Transverse colon (tissue), 4 donors: ENCODE measurements around the gene DDX49. TPM values are rescaled to one million over a fixed set of nuclear protein-coding genes. Genes with fewer than 3 reads are reported as not detected.

ENCODE experiments used
- DNase-seq: peaks from one replicate; pipeline ENCODE4 v3.0.0-alpha.2; 2019
- H3K27ac ChIP-seq, 4 donors: fragments of 200-600 bp; sonication (generic); 2 replicates each; pipeline ENCODE4 v1.5.1; 2016 to 2018; ENCODE audit warnings: inconsistent platforms in 4 of 4
- H3K27me3 ChIP-seq: fragments of 200-600 bp; sonication (generic); 2 replicates; pipeline ENCODE4 v1.5.1; 2017; ENCODE audit warnings: inconsistent platforms
- H3K36me3 ChIP-seq, 4 donors: fragments of 200-600 bp; sonication (generic); 2 replicates each; pipeline ENCODE4 v1.5.1; 2017 to 2019; ENCODE audit warnings: inconsistent platforms in 4 of 4
- H3K4me1 ChIP-seq, 4 donors: fragments of 200-600 bp; sonication (generic); 2 replicates each; pipeline ENCODE4 v1.5.1; 2017 to 2020; ENCODE audit warnings: inconsistent platforms in 4 of 4
- H3K4me3 ChIP-seq, 4 donors: fragments of 200-600 bp; sonication (generic); 1 replicate in 1 of 4; 2 replicates in 3 of 4; pipeline versions ENCODE4 v1.5.1 to v1.6.1; 2017 to 2019; ENCODE audit warnings: inconsistent platforms in 4 of 4
- H3K9me3 ChIP-seq, 2 donors: fragments of 200-600 bp; sonication (generic); 2 replicates each; pipeline ENCODE4 v1.5.1; 2017 to 2019; ENCODE audit warnings: inconsistent platforms in 2 of 2
- EP300 ChIP-seq: sonication (generic); formaldehyde crosslinking; IDR thresholded peaks from one replicate; pipeline ENCODE4 v1.6.1; 2017; ENCODE audit warnings: antibody characterized with exemption, low read depth
- POLR2A ChIP-seq: fragments of 450-650 bp; IDR thresholded peaks from one replicate; pipeline ENCODE4 v1.6.1; 2016; ENCODE audit warnings: antibody characterized with exemption, mild to moderate bottlenecking, moderate library complexity
- POLR2AphosphoS5 ChIP-seq, 3 donors: sonication (generic); formaldehyde crosslinking; IDR thresholded peaks; one replicate each; pipeline ENCODE4 v1.6.1; 2016; ENCODE audit warnings: antibody characterized with exemption in 3 of 3
- WGBS, 2 donors: methylation state at CpG; one replicate each; pipeline ENCODE4 v1.1.5; 2018; ENCODE audit warnings: low coverage in 1 of 2; 5-methylcytosine and 5-hydroxymethylcytosine counted together
- in situ Hi-C, 4 donors: fragments of 200-750 bp; cut with MboI; loops; one replicate each; pipeline versions ENCODE4 v1.15.0 to v1.15.1; 2017; ENCODE audit warnings: low sequenced_read_pairs in 3 of 4, low pct_ligation_motif_present in 1 of 4, low pct_unique_long_range_greater_than_20kb in 1 of 4
- intact Hi-C: fragments of 100-400 bp; cut with DNase I; formaldehyde crosslinking; loops from one replicate; pipeline ENCODE4 v1.15.1; 2023; ENCODE audit warnings: low total_unique reads
- total RNA-seq, 4 donors: library from RNA; depleted of rRNA; stranded (reverse); fragments of >200 nt; gene quantifications; one replicate each; pipeline ENCODE4 v1.1.0, GENCODE V29; 2016
- TF ChIP-seq, protein P1 (sequence below), 5 experiments: fragments of 200-600 bp in 3 of 5; fragments of 450-650 bp in 2 of 5; sonication (generic) in 3 of 5; IDR thresholded peaks; 1 replicate in 2 of 5; 2 replicates in 3 of 5; pipeline ENCODE4 v1.5.1; 2016 to 2017; ENCODE audit warnings: antibody characterized with exemption in 5 of 5, inconsistent platforms in 3 of 5, mild to moderate bottlenecking in 2 of 5, moderate library complexity in 1 of 5

DDX49 gene
- total RNA-seq, 4 donors from 2014 or later = 42.1 to 90.8 (median 50.4) TPM

GRCh38 chr19:18920400-18920799 is 885 bp downstream of the DDX49 start:
- H3K27ac ChIP-seq = peak overlapping the region in 3 of 4 donors; percentile 67 to 99 (median 88)
- intact Hi-C loops (no loop called here), in situ Hi-C loops (no loop called here)
- H3K27me3 ChIP-seq = no peaks in the 10 kb centered on the region
- TF ChIP-seq POLR2A (no peak), POLR2AphosphoS5 (IDR thresholded peaks at IDR 0.05) (no peak), EP300 (no peak)
- TF ChIP-seq, protein P1, sequence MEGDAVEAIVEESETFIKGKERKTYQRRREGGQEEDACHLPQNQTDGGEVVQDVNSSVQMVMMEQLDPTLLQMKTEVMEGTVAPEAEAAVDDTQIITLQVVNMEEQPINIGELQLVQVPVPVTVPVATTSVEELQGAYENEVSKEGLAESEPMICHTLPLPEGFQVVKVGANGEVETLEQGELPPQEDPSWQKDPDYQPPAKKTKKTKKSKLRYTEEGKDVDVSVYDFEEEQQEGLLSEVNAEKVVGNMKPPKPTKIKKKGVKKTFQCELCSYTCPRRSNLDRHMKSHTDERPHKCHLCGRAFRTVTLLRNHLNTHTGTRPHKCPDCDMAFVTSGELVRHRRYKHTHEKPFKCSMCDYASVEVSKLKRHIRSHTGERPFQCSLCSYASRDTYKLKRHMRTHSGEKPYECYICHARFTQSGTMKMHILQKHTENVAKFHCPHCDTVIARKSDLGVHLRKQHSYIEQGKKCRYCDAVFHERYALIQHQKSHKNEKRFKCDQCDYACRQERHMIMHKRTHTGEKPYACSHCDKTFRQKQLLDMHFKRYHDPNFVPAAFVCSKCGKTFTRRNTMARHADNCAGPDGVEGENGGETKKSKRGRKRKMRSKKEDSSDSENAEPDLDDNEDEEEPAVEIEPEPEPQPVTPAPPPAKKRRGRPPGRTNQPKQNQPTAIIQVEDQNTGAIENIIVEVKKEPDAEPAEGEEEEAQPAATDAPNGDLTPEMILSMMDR (IDR thresholded peaks at IDR 0.05) = no peak
- peaks cover 14 to 31% (median 25%) of the 10 kb centered on the region in 4 donors for H3K4me1 ChIP-seq
- no peak for DNase-seq
- peaks cover 0 to 33% (median 11%) of the 10 kb centered on the region in 4 donors for H3K36me3 ChIP-seq
- 39 to 52% methylated on average over 3 to 9 of the region's 9 CpGs for WGBS, 2 donors
- H3K4me3 ChIP-seq = peak overlapping the region in 3 of 4 donors; percentile 77 to 98 (median 82)
- no peaks in the 10 kb centered on the region for H3K9me3 ChIP-seq

DNA sequence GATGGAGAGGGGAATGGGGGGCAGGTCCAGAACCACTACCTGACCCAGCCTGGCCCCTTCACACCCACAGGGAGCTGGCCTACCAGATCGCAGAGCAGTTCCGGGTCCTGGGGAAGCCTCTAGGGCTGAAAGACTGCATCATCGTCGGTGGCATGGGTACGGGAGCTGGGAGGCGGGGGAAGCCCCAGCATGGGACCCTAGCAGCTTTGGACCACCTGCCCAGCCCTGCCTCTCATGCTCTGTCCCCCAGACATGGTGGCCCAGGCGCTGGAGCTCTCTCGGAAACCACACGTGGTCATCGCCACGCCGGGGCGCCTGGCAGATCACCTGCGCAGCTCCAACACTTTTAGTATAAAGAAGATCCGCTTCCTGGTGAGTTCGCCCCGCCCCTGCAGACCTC is 2.1 kb downstream of the DDX49 start:
- no peak for DNase-seq
- in situ Hi-C loops = no loop called here
- Histone ChIP-seq H3K36me3 (peaks cover 0 to 35% (median 14%) of the 10 kb centered on the region in 4 donors), H3K4me1 (peaks cover 14 to 28% (median 24%) of the 10 kb centered on the region in 4 donors), H3K4me3 (no peak overlapping the region), H3K27me3 (no peaks in the 10 kb centered on the region), H3K9me3 (no peaks in the 10 kb centered on the region), H3K27ac (no peak overlapping the region)
- 96 to 97% methylated on average over 14 to 16 of the region's 17 CpGs for WGBS, 2 donors
- TF ChIP-seq EP300 = no peak
- TF ChIP-seq, protein P1 (IDR thresholded peaks at IDR 0.05) = no peak
- TF ChIP-seq POLR2A = no peak
- TF ChIP-seq POLR2AphosphoS5 (IDR thresholded peaks at IDR 0.05) = no peak
- intact Hi-C loops = no loop called here

DNA sequence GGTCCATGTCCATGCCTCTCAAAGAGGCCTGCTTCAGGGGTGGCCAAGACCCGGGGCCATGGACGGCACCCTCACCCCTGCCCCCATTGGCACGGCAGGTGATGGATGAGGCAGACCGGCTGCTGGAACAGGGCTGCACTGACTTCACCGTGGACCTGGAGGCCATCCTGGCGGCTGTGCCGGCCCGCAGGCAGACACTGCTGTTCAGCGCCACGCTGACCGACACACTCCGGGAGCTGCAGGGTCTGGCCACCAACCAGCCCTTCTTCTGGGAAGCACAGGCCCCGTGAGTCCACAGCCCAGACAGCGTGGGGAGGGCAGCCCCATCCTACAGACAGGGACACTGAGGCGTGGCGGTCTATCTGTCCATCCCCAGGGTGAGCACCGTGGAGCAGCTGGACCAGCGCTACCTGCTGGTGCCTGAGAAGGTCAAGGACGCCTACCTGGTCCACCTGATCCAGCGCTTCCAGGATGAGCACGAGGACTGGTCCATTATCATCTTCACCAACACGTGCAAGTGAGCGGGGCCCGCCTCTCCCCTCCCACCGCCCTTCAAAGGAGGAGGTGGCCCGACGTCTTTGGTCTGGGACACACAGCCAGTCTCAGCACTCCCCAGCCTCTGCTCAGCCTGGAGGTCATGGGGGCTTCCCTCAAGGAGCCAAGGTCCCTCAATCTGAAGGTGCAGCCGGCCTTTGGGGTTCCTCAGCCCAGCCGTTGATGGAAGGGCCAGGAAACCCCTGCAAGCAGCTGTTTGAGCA is 2.9 kb downstream of the DDX49 start:
- Histone ChIP-seq H3K27ac (no peak overlapping the region), H3K4me3 (no peak overlapping the region), H3K36me3 (peaks cover 0 to 35% (median 14%) of the 10 kb centered on the region in 4 donors), H3K27me3 (no peaks in the 10 kb centered on the region), H3K9me3 (no peaks in the 10 kb centered on the region), H3K4me1 (peaks cover 13 to 25% (median 22%) of the 10 kb centered on the region in 4 donors)
- intact Hi-C loops = no loop called here
- in situ Hi-C loops = no loop called here
- no peak for DNase-seq
- TF ChIP-seq EP300 = no peak
- TF ChIP-seq, protein P1 (IDR thresholded peaks at IDR 0.05) = no peak
- TF ChIP-seq POLR2A = no peak
- no peak for TF ChIP-seq POLR2AphosphoS5 (IDR thresholded peaks at IDR 0.05)
- WGBS, 2 donors = 91% methylated on average over 28 of the region's 29 CpGs; no CpG with 5 or more reads in 1 of the 2 donors

DNA sequence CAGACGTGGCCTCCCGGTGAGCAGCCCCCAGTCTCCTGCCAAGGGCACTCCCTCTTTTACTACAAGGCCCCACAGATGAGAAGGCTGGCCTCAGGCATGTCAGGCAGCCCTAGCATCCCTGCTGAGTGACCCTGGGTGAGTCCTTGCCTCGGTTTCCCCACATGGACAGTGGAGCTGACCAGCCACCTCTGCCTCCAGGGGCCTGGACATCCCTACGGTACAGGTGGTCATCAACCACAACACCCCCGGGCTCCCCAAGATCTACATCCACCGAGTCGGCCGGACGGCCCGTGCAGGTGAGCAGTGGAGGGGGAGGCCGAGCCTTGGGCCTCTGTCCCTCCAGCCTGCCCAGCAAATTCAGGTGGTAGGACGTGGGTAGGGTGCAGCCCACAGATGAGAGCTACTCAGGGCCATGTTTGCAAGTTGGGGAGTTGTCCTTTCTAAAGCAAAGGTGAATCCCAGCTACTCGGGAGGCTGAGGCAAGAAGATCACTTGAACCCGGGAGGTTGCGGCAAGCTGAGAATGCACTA is 5.2 kb downstream of the DDX49 start:
- H3K27ac ChIP-seq = no peak overlapping the region
- intact Hi-C loops = no loop called here

More for the DNA sequence above, 5.2 kb downstream of the DDX49 start:
- WGBS, 2 donors = 90 to 100% methylated on average over 3 to 15 of the region's 15 CpGs
- Histone ChIP-seq H3K27me3 (no peaks in the 10 kb centered on the region), H3K4me1 (peaks cover 7 to 13% (median 10%) of the 10 kb centered on the region in 4 donors), H3K4me3 (no peak overlapping the region), H3K36me3 (peaks cover 0 to 35% (median 14%) of the 10 kb centered on the region in 4 donors), H3K9me3 (no peaks in the 10 kb centered on the region)
- no peak for DNase-seq
- in situ Hi-C loops = no loop called here
- TF ChIP-seq POLR2A (no peak), POLR2AphosphoS5 (IDR thresholded peaks at IDR 0.05) (no peak), EP300 (no peak)
